ENCODE results near the gene SFTA2. TPM values are rescaled to one million over a fixed set of nuclear protein-coding genes. Genes with fewer than 3 reads are reported as not detected.
A peak's percentile ranks its signal among the peaks of the same experiment; 100 is the strongest.

SFTA2 gene
- polyA plus RNA-seq, 2 of the 4 experiments (the other 2 are of a cell fraction): not detected

DNA sequence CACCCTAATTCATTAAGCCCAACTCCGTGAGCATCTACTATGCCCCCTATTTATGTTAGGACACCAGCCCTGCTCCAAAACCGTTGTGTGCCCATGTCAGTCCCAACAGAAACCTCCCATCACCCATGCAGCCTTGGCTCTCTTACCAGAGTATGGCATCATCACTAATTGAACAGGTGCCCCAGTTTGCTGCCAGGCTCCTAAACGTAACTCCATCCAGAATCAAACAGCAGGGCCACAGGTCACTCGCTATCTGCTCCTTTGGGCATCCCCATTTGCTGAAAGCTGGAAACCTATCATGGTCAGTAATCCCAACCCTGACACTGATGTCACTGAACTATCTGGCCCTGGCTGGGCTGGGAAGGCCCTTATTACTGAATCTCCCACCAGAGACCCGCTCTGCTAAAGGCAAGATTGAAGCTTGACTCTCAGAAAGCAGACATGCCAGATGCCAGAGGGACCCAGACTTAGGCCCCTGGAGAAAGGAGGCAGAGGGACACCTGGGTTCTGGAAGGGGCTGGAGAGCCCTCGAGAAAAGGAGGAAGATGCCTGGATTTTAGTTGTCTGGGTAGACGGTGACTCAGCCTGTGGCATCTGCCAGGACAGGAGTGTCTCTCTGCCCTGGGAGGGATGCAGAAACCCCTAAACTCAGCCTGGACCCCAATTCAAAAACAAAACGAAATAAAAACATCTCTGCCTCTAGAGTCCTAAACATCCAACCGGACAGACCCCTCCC lies 22.8 kb upstream of the SFTA2 start:
- Histone ChIP-seq H3K4me2 (no peak overlapping the region), H3K27ac (0 out of 6 replicates have a peak overlapping the region, but pooled peaks of 1 of the 2 experiments have one; percentile 7), H3K9me3 (no peaks in the 10 kb centered on the region), H3K4me1 (no peaks in the 10 kb centered on the region), H3K4me3 (no peak overlapping the region)
- TF ChIP-seq HMGXB4 (CRISPR knock-in tag; IDR thresholded peaks at IDR 0.05; ENCODE audit: borderline replicate concordance) (no peak), FOSL2 (IDR thresholded peaks at IDR 0.05) (no peak), FOSL2 (CRISPR knock-in tag; IDR thresholded peaks at IDR 0.05) (no peak), ELK1 (IDR thresholded peaks at IDR 0.05; ENCODE audit: low read depth, low read length) (no peak), HOXA7 (CRISPR knock-in tag; IDR thresholded peaks at IDR 0.05) (no peak), ATOH8 (CRISPR knock-in tag; IDR thresholded peaks at IDR 0.05; ENCODE audit: low read depth) (no peak), ZNF302 (CRISPR knock-in tag; IDR thresholded peaks at IDR 0.05) (no peak), NPAS2 (CRISPR knock-in tag; IDR thresholded peaks at IDR 0.05; ENCODE audit: borderline replicate concordance) (no peak), EP300 (IDR thresholded peaks at IDR 0.05) (no peak), GATA3 (IDR thresholded peaks at IDR 0.05; ENCODE audit: borderline replicate concordance) (no peak)
- TF ChIP-seq, protein P1, sequence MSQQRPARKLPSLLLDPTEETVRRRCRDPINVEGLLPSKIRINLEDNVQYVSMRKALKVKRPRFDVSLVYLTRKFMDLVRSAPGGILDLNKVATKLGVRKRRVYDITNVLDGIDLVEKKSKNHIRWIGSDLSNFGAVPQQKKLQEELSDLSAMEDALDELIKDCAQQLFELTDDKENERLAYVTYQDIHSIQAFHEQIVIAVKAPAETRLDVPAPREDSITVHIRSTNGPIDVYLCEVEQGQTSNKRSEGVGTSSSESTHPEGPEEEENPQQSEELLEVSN (IDR thresholded peaks at IDR 0.05; ENCODE audit: borderline replicate concordance, low read depth): no peak
- ChIA-PET CTCF (interaction anchor here (1.5 kb wide), 1 partner anchor 12 kb away, joined by 5 read pairs; no protein-coding TSS in a partner anchor), POLR2A (no interaction called here)
- WGBS (ENCODE audit: missing lambda C conversion rate): 53% methylated on average over 9 of the region's 9 CpGs
- ATAC-seq (0 out of 6 replicates have a peak, but pooled peaks of 1 of the 2 experiments have one; percentile 43), FAIRE-seq (no peak), DNase-seq (ENCODE audit: low read depth in 1 of 2, low spot score in 1 of 2) (no peak)

- ATAC-seq (no peak), FAIRE-seq (no peak), DNase-seq (ENCODE audit: low read depth in 1 of 2, low spot score in 1 of 2) (no peak)
- CTCF ChIA-PET: interaction anchor here (1.0 kb wide), 1 partner anchor 9 kb away, joined by 3 read pairs; no protein-coding TSS in a partner anchor
- TF ChIP-seq EHMT2 (IDR thresholded peaks at IDR 0.05; ENCODE audit: low read depth): no peak
- no peak for TF ChIP-seq ELK1 (IDR thresholded peaks at IDR 0.05; ENCODE audit: low read depth, low read length)
- no peak overlapping the region for H3K4me2 ChIP-seq
- WGBS (ENCODE audit: missing lambda C conversion rate): 34% methylated on average over 5 of the region's 5 CpGs
- no peak overlapping the region for H3K4me3 ChIP-seq
- no peaks in the 10 kb centered on the region for H3K4me1 ChIP-seq
- POLR2A ChIA-PET: no interaction called here
- no peaks in the 10 kb centered on the region for H3K9me3 ChIP-seq
- H3K27ac ChIP-seq: no peak overlapping the region
Measured at GRCh38 chr6:30951907-30952469, 20.0 kb upstream of the SFTA2 start.

GRCh38 chr6:30948811-30949210 lies 16.8 kb upstream of the SFTA2 start:
- ChIA-PET CTCF (interaction anchor here (1.2 kb wide), 1 partner anchor 68 kb away, joined by 3 read pairs; no protein-coding TSS in a partner anchor), POLR2A (no interaction called here)
- no peaks in the 10 kb centered on the region for H3K4me1 ChIP-seq
- ATAC-seq (no peak), DNase-seq (ENCODE audit: low read depth in 1 of 2, low spot score in 1 of 2) (no peak), FAIRE-seq (no peak)
- no peaks in the 10 kb centered on the region for H3K9me3 ChIP-seq
- no peak overlapping the region for H3K4me3 ChIP-seq
- TF ChIP-seq MYC (IDR thresholded peaks at IDR 0.05; ENCODE audit: borderline replicate concordance, low read length) (no peak), KDM5A (IDR thresholded peaks at IDR 0.05) (no peak)
- no peak overlapping the region for H3K27ac ChIP-seq
- H3K4me2 ChIP-seq: no peak overlapping the region
- 89% methylated on average over 6 of the region's 6 CpGs for WGBS (ENCODE audit: missing lambda C conversion rate)

Data from A549 (cell line).